Neuronal stem cell (in vitro differentiated cells): ENCODE results near the gene TALDO1.

Source experiments
- DNase-seq: peaks from one replicate; pipeline ENCODE4 v3.0.0-alpha.2; 2013; ENCODE audit warnings: low spot score
- H2AFZ ChIP-seq: one replicate; pipeline ENCODE4 v1.6.1; 2013; ENCODE audit warnings: mild to moderate bottlenecking, low read length, inconsistent platforms
- H2AK5ac ChIP-seq: 2 replicates; pipeline ENCODE4 v1.6.1; 2013; ENCODE audit warnings: low read depth, mild to moderate bottlenecking, inconsistent platforms, low read length, moderate library complexity, mixed read lengths
- H2BK120ac ChIP-seq: 2 replicates; pipeline ENCODE4 v1.6.1; 2013; ENCODE audit warnings: low read depth, mild to moderate bottlenecking, inconsistent platforms, low read length, moderate library complexity, mixed read lengths
- H2BK12ac ChIP-seq: one replicate; pipeline ENCODE4 v1.6.1; 2013; ENCODE audit warnings: low read length, inconsistent platforms
- H2BK15ac ChIP-seq: 2 replicates; pipeline ENCODE4 v1.6.1; 2013; ENCODE audit warnings: mild to moderate bottlenecking, low read length, inconsistent platforms, mixed read lengths
- H2BK5ac ChIP-seq: one replicate; pipeline ENCODE4 v1.6.1; 2013; ENCODE audit warnings: inconsistent platforms, mild to moderate bottlenecking, low read length, moderate library complexity
- H3K14ac ChIP-seq: one replicate; pipeline ENCODE4 v1.6.1; 2013; ENCODE audit warnings: low read length, inconsistent platforms
- H3K18ac ChIP-seq: 2 replicates; pipeline ENCODE4 v1.6.1; 2013; ENCODE audit warnings: low read length, inconsistent platforms
- H3K23ac ChIP-seq: 2 replicates; pipeline ENCODE4 v1.6.1; 2013; ENCODE audit warnings: low read depth, mild to moderate bottlenecking, mixed read lengths, low read length, inconsistent platforms; ENCODE audit not compliant: poor library complexity
- H3K27ac ChIP-seq: replicated peaks from 3 replicates; pipeline ENCODE4 v1.5.1; 2013; ENCODE audit warnings: low read length, inconsistent platforms
- H3K27me3 ChIP-seq, 3 experiments: 2 replicates each; pipeline ENCODE4 v1.6.1; 2013; ENCODE audit warnings: low read length in 3 of 3, mild to moderate bottlenecking in 2 of 3, inconsistent platforms in 1 of 3, low read depth in 1 of 3, mixed read lengths in 1 of 3, moderate library complexity in 1 of 3; ENCODE audit not compliant: control insufficient read depth in 3 of 3, insufficient read depth in 3 of 3
- H3K36me3 ChIP-seq, 2 donors: replicated peaks in 1 of 2; 2 replicates each; pipeline ENCODE4 v1.6.1; 2013; ENCODE audit warnings: low read length in 2 of 2; ENCODE audit not compliant: control insufficient read depth in 2 of 2, insufficient read depth in 2 of 2
- H3K4ac ChIP-seq: 2 replicates; pipeline ENCODE4 v1.6.1; 2013; ENCODE audit warnings: inconsistent platforms, mild to moderate bottlenecking, low read length, moderate library complexity
- H3K4me1 ChIP-seq, 2 donors: 1 replicate in 1 of 2; 2 replicates in 1 of 2; pipeline ENCODE4 v1.6.1; 2013; ENCODE audit warnings: low read length in 2 of 2, low read depth in 1 of 2; ENCODE audit not compliant: control insufficient read depth in 2 of 2, insufficient read depth in 1 of 2
- H3K4me2 ChIP-seq: one replicate; pipeline ENCODE4 v1.6.1; 2013; ENCODE audit warnings: mild to moderate bottlenecking, low read length, inconsistent platforms; ENCODE audit not compliant: insufficient read depth, poor library complexity, severe bottlenecking
- H3K4me3 ChIP-seq, 2 donors: 2 replicates each; pipeline ENCODE4 v1.5.1; 2013; ENCODE audit warnings: low read length in 2 of 2, mild to moderate bottlenecking in 2 of 2, inconsistent platforms in 1 of 2, moderate library complexity in 1 of 2
- H3K79me1 ChIP-seq: one replicate; pipeline ENCODE4 v1.6.1; 2013; ENCODE audit warnings: low read depth, mild to moderate bottlenecking, inconsistent platforms, low read length, moderate library complexity
- H3K9ac ChIP-seq: one replicate; pipeline ENCODE4 v1.6.1; 2013; ENCODE audit warnings: mild to moderate bottlenecking, low read depth, low read length, inconsistent platforms; ENCODE audit not compliant: poor library complexity
- H3K9me3 ChIP-seq, 2 donors: replicated peaks in 1 of 2; 2 replicates each; pipeline versions ENCODE3 to v1.6.1; 2013; ENCODE audit warnings: low read length in 2 of 2, mild to moderate bottlenecking in 2 of 2, inconsistent platforms in 1 of 2, low read depth in 1 of 2, mixed read lengths in 1 of 2, moderate library complexity in 1 of 2; ENCODE audit not compliant: control insufficient read depth in 2 of 2, insufficient read depth in 1 of 2
- H4K8ac ChIP-seq: one replicate; pipeline ENCODE4 v1.6.1; 2013; ENCODE audit warnings: low read depth, mild to moderate bottlenecking, inconsistent platforms, low read length, moderate library complexity
- H4K91ac ChIP-seq: one replicate; pipeline ENCODE4 v1.6.1; 2013; ENCODE audit warnings: low read length, low read depth, mild to moderate bottlenecking, inconsistent platforms; ENCODE audit not compliant: poor library complexity
- WGBS, 2 donors: extraction: QIAGEN DNeasy Blood & Tissue Kit; methylation state at CpG; one replicate each; pipeline ENCODE4 v1.1.7; 2013; ENCODE audit warnings: missing lambda C conversion rate in 2 of 2, mixed read lengths in 1 of 2; ENCODE audit not compliant: insufficient read length in 2 of 2, insufficient replicate concordance in 1 of 2; ENCODE audit errors: extremely low coverage in 2 of 2; 5-methylcytosine and 5-hydroxymethylcytosine counted together

The TALDO1 gene

DNA sequence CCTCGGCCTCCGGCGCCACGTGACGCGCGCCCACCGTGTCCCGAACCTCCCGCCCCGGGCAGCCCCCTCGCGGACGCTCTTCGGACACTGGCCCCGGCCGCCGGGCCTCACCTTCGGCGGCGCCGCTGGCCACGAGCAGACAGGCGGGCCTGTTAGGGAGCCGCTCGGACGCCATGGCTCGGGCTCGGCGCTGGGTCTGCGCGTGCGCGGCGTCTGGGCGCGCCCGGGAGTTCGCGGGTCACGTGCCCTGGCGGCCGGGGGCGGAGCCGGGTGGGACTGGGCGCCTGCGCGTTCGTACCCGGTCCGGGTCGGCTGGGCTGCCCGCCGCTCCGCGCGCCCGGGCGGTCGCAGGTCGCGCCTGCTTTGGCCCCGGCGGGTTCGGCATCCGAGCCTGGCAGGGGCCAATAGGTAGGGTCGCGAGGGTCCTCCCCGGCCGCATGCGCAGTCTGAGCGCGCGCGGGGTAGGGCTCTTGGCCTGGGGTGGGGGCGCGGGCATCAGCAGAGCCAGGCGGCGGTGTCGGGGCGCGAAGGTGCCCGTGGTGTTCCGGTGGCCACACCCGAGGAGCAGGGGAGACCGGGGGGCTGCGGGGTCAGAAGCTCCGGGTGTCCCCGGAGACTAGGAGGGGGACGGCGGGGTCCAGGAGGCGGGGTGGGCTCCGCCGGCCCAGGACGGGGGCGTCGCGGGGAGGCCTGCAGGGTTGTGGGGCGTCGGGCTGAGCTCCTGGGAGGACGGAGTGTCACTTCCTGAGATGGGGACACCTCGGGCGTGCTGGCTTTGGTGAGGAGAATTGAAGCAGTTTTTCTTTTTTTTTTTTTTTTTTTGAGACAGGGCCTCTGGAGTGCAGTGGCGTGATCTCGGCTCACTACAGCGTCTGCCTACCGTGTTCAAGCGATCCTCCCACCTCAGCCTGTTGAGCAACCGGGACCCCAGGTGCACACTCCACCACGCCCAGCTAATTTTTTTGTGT lies 30.3 kb downstream of the TALDO1 start, which contains the start of gene GATD1:
Gene GATD1, minus strand, starts transcription at position 200 of the 968 bp plus-strand sequence. Its CDS starts 25 bp downstream, at position 175.
- H3K79me1 ChIP-seq = peaks cover 26% of the 10 kb centered on the region
- peak within 1 kb of the TSS; percentile 89 for H3K4ac ChIP-seq
- H3K4me1 ChIP-seq = peaks cover 6 to 19% of the 10 kb centered on the region in 2 donors
- no peaks in the 10 kb centered on the region for H3K9me3 ChIP-seq
- H2BK15ac ChIP-seq = peak within 1 kb of the TSS; percentile 89
- WGBS, 2 donors = no CpG with 5 or more reads among the region's 110 CpGs
- peak within 1 kb of the TSS; percentile 97 for H2AFZ ChIP-seq
- peak within 1 kb of the TSS; percentile 72 for H2BK120ac ChIP-seq
- peaks cover 14 to 46% of the 10 kb centered on the region in 2 donors for H3K36me3 ChIP-seq
- H2AK5ac ChIP-seq = peak within 1 kb of the TSS; percentile 98
- peak within 1 kb of the TSS; percentile 61 to 97 for H3K4me3 ChIP-seq
- H3K27me3 ChIP-seq = no peaks in the 10 kb centered on the region
- peak within 1 kb of the TSS; percentile 99 for H3K18ac ChIP-seq
- peak within 1 kb of the TSS; percentile 97 for H3K14ac ChIP-seq
- peak within 1 kb of the TSS; percentile 58 for H2BK12ac ChIP-seq
- H3K23ac ChIP-seq = peak within 1 kb of the TSS; percentile 99
- peak within 1 kb of the TSS; percentile 90 for H2BK5ac ChIP-seq
- H3K4me2 ChIP-seq = peak within 1 kb of the TSS; percentile 93
- DNase-seq = peak; percentile 93
- H3K27ac ChIP-seq = peak within 1 kb of the TSS; percentile 86
- H4K91ac ChIP-seq = peak within 1 kb of the TSS; percentile 89
- H3K9ac ChIP-seq = peak within 1 kb of the TSS; percentile 98
- no peak within 1 kb of the TSS for H4K8ac ChIP-seq

DNA sequence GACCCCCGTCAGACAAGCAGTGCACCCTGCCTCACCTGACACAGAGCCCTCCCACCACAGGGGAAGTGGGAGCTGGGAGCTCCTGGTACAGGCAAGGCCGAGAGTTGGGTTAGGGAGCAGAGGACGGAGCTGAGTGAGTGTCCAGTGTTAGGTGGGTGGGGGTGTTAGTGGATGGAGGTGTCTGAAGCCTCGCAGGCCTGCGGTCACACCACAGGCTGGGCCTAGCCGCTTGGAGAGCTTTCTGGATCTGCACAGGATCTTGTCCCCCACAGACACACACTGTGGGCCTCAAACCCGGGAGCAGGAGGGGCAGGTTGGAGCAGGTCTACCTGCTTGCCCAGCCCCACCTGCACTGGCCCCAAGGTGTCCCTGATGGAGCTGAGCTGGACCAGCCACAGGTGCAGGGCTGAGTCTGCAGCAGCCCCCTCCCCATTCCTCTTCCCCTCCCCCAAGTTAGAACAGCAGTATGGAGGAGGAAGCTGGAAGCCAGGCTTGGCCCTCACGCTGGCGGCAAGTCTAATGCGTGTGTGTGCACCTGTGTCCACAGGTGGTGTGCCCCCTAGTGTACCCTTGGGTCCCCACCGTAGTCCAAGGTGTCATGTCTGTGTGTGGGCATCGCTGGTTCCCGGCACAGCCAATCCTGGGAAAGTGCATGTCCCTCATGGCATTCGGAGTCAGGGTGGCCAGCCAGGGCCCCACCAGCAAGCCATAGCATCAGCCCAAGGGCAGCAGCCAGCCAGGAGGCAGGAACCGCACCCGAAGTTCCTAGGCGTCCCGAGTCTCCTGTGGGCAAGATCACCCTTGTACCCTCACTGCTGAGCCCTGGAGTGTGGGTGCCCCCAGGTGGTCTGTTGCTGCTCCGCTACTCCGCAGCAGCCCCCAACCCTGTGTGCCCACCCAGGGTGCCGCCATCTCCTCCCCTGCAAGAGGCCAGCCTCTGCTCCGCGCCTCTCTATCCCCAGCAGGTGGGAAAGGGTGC lies 32.0 kb downstream of the TALDO1 start:
- Histone ChIP-seq H3K4me3 (peak overlapping the region in 1 of 2 donors; percentile 9), H3K27me3 (no peaks in the 10 kb centered on the region), H2AK5ac (peak overlapping the region; percentile 75), H4K8ac (no peak overlapping the region), H3K4me2 (no peak overlapping the region), H3K14ac (no peak overlapping the region), H3K9ac (peak overlapping the region; percentile 70), H3K79me1 (peaks cover 17% of the 10 kb centered on the region), H3K27ac (no peak overlapping the region), H4K91ac (no peak overlapping the region), H3K23ac (no peak overlapping the region), H2BK120ac (peak overlapping the region; percentile 72), H3K4me1 (peaks cover 10 to 21% of the 10 kb centered on the region in 2 donors), H2BK5ac (no peak overlapping the region), H2AFZ (no peak overlapping the region), H3K36me3 (peaks cover 7 to 29% of the 10 kb centered on the region in 2 donors), H2BK15ac (no peak overlapping the region), H3K9me3 (no peaks in the 10 kb centered on the region), H2BK12ac (peak overlapping the region; percentile 22), H3K18ac (no peak overlapping the region), H3K4ac (no peak overlapping the region)
- DNase-seq = no peak
- WGBS, 2 donors = no CpG with 5 or more reads among the region's 23 CpGs

DNA sequence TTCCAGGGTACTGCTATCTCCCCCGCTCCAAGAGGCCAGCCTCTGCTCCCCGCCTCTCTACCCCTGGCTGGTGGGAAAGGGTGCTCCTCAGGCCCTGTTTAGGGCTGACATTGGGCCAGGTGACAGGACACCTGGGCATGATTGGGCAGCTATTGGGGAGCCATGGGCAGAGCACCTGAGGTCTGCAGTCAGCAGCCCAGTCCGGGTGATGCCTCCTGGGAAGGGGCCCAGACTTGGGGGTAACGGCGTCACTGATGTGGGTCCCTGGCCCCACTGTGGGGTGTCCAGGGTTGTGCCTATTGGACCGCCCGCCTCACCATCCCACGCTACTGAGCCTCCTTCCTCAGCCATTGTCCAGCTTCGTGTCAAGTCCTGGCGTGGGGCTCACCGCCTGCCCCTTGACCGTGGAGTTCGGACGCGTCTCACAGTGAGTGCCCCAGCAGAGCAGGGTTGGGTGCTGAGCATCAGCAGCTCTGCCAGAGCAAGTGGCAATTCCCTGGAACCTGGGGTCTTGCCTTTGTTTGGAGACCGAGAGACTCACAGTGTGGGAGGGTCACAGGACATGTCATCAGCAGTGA lies 32.8 kb downstream of the TALDO1 start:
- H3K27ac ChIP-seq = no peak overlapping the region
- no peak overlapping the region for H3K4me3 ChIP-seq
- peaks cover 15% of the 10 kb centered on the region for H3K79me1 ChIP-seq
- H3K9ac ChIP-seq = peak overlapping the region; percentile 67
- H3K4me1 ChIP-seq = peaks cover 10 to 21% of the 10 kb centered on the region in 2 donors
- no peak overlapping the region for H2BK120ac ChIP-seq
- H4K8ac ChIP-seq = no peak overlapping the region
- no peak overlapping the region for H2AFZ ChIP-seq
- H3K4ac ChIP-seq = no peak overlapping the region
- H3K14ac ChIP-seq = no peak overlapping the region
- no peak overlapping the region for H2AK5ac ChIP-seq
- H4K91ac ChIP-seq = no peak overlapping the region
- H3K4me2 ChIP-seq = no peak overlapping the region
- H3K36me3 ChIP-seq = peaks cover 7 to 24% of the 10 kb centered on the region in 2 donors
- no peak overlapping the region for H2BK15ac ChIP-seq
- H3K18ac ChIP-seq = no peak overlapping the region
- H2BK12ac ChIP-seq = no peak overlapping the region
- H3K27me3 ChIP-seq = no peaks in the 10 kb centered on the region
- no CpG with 5 or more reads among the region's 16 CpGs for WGBS, 2 donors
- H2BK5ac ChIP-seq = no peak overlapping the region
- no peak for DNase-seq
- no peak overlapping the region for H3K23ac ChIP-seq
- H3K9me3 ChIP-seq = no peaks in the 10 kb centered on the region
